ENCODE measurements around the gene HECTD4.
"Not testable (repeated sequence)": the region's sequence is repeated elsewhere in the genome, so short reads cannot be mapped to it uniquely, and the experiment has no call there.

HECTD4 gene

DNA sequence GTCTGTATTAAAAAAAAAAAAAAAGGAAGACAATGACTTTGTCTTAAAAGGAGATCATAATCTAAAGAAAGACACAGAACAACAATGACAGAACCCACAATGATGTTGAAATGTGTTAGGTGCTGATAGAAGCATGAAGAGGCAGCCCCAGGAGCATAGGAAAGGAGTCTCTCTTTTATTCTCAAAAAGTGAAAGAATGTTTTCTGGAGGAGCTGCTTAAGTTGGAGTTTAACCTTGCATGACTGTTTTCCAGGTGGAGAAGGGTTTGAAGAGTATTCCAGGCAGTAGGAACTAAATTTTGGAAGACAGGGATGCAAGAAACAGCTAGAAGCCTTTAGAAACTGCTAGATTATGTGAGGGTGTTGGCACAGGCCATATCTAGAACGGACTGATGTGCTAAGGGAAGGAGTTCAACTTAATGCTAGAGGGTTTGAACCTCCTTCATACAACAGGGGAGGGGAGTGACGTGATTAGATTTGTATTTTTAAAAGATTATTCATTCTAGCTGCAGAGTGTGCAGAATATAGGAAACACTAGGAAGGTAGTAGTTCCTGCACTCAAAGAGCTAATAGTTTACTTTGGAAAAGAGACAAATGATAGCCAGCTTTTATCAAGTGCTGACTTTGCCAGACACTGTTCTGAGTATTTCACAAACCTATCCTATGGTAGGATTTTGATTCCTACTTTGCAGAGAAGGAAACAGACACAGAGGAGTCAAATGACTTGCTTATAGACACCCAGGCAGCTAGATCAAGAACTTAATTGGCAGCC, 31.8 kb upstream of the HECTD4 start:
- TF ChIP-seq, protein P1, sequence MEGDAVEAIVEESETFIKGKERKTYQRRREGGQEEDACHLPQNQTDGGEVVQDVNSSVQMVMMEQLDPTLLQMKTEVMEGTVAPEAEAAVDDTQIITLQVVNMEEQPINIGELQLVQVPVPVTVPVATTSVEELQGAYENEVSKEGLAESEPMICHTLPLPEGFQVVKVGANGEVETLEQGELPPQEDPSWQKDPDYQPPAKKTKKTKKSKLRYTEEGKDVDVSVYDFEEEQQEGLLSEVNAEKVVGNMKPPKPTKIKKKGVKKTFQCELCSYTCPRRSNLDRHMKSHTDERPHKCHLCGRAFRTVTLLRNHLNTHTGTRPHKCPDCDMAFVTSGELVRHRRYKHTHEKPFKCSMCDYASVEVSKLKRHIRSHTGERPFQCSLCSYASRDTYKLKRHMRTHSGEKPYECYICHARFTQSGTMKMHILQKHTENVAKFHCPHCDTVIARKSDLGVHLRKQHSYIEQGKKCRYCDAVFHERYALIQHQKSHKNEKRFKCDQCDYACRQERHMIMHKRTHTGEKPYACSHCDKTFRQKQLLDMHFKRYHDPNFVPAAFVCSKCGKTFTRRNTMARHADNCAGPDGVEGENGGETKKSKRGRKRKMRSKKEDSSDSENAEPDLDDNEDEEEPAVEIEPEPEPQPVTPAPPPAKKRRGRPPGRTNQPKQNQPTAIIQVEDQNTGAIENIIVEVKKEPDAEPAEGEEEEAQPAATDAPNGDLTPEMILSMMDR (IDR thresholded peaks at IDR 0.05; ENCODE audit: control extremely low read depth, extremely low read depth, low read depth, missing control alignments) = no peak
- POLR2A ChIA-PET = interaction anchor here (0.6 kb wide), 1 partner anchor 97 kb away, joined by 9 read pairs; no protein-coding TSS in a partner anchor
- no peak for DNase-seq (ENCODE audit: extremely low spot score)
- CTCF ChIA-PET = interaction anchor here (1.0 to 1.6 kb wide), 4 partner anchors 27 to 469 kb away, joined by 3 to 5 read pairs (median 3); no protein-coding TSS in a partner anchor

DNA sequence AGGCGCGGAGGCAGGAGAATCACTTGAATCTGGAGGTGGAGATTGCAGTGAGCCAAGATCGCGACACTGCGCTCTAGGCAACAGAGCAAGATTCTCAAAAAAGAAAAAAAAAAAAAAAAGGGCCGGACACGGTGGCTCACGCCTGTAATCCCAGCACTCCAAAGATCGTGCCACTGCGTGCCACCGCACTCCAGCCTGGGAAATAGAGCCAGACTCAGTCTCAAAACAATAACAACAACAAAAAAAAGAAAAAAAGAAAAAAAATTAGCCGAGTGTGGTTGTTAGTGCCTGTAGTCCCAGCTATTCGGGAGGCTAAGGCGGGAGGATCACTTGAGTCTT, 27.6 kb upstream of the HECTD4 start:
- POLR2A ChIA-PET = no interaction called here
- no peak for DNase-seq (ENCODE audit: extremely low spot score)
- TF ChIP-seq, protein P1 (IDR thresholded peaks at IDR 0.05; ENCODE audit: control extremely low read depth, extremely low read depth, low read depth, missing control alignments) = no peak
- CTCF ChIA-PET = interaction anchor here (1.5 to 3.0 kb wide), 3 partner anchors 9 to 212 kb away, joined by 8 to 14 read pairs (median 13); no protein-coding TSS in a partner anchor

DNA sequence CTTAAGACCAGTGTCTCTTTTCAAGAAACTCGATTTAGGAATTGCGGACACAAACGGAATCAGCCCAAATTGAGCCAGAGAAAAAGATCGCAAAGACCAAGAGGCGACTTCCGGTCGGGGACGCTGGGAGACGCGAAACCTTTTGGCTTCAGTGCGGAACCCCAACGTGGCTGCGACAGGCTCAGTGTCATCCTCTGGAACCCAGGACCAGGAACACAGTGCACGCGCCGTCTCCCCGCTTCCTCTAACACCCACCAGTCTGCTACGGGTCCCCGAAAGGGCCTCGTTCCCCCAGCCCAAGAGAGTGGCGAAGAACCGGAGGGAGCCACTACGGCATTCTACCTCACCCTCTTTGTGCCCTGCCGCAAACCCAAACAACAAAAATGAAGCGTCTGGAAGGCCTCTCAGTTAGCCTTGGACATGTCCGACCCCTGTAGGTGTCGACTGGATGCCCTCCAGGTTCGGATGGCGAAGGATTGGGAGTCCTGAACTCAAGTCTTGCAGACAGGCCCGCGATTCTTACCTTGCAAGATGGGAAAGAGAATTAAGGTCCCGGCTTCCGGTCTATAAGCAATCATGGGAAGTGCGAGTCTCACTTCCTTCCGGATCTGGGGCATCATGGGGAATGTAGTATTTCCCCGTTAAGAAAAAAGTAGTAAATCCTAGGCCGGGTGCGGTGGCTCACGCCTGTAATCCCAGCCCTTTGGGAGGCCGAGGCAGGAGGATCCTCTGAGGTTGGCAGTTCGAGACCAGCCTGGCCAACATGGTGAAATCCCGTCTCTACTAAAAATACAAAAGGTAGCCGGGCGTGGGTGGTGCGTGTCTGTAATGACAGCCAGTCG, 27.1 kb upstream of the HECTD4 start, which contains the start of gene RPL6:
Gene RPL6, minus strand, starts transcription at position 542 of the 842 bp plus-strand sequence. CDS start 949 bp downstream, outside the sequence.
- TF ChIP-seq, protein P1 (IDR thresholded peaks at IDR 0.05; ENCODE audit: control extremely low read depth, extremely low read depth, low read depth, missing control alignments) = no peak
- POLR2A ChIA-PET = no interaction called here
- CTCF ChIA-PET = interaction anchor here (3.0 kb wide), 1 partner anchor 212 kb away, joined by 14 read pairs; no protein-coding TSS in a partner anchor
- peak; percentile 87 for DNase-seq (ENCODE audit: extremely low spot score)

DNA sequence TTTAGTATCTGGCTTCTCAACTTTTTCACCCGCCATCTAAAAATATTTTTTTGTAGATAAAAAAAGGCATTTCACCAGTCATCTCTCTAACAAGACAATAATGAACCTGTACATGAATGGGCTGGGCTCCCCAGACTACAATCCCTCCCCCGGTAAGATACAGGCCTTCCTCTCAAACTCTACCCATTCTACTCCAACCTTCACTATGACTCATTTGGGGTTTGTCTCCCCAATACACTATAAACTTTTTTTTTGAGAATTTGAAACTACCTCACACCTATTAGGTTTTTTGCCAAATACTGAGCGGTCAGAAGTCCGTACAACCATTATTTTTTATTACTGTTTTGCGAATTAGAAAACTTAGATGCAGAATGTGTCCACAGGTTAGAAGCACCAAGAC, 26.4 kb upstream of the HECTD4 start:
- TF ChIP-seq, protein P1 (IDR thresholded peaks at IDR 0.05; ENCODE audit: control extremely low read depth, extremely low read depth, low read depth, missing control alignments) = no peak
- DNase-seq (ENCODE audit: extremely low spot score) = no peak
- ChIA-PET POLR2A (no interaction called here), CTCF (no interaction called here)

DNA sequence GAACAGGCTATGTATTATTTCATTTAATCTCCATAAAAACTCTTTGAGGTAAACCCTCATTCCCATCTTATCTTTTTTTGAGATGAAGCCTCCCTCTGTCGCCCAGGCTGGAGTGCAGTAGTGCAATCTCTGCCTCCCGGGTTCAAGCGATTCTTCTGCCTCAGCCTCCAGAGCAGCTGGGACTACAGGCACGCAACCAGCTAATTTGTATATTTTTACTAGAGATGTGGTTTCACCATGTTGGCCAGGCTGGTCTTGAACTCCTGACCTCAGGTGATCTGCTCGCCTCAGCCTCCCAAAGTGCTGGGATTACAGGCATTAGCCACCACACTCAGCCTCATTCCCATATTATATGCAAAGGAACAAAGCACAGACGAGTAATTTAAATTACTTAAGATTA, 25.5 kb upstream of the HECTD4 start:
- DNase-seq (ENCODE audit: extremely low spot score); CTCF ChIA-PET; POLR2A ChIA-PET: not testable (repeated sequence)

DNA sequence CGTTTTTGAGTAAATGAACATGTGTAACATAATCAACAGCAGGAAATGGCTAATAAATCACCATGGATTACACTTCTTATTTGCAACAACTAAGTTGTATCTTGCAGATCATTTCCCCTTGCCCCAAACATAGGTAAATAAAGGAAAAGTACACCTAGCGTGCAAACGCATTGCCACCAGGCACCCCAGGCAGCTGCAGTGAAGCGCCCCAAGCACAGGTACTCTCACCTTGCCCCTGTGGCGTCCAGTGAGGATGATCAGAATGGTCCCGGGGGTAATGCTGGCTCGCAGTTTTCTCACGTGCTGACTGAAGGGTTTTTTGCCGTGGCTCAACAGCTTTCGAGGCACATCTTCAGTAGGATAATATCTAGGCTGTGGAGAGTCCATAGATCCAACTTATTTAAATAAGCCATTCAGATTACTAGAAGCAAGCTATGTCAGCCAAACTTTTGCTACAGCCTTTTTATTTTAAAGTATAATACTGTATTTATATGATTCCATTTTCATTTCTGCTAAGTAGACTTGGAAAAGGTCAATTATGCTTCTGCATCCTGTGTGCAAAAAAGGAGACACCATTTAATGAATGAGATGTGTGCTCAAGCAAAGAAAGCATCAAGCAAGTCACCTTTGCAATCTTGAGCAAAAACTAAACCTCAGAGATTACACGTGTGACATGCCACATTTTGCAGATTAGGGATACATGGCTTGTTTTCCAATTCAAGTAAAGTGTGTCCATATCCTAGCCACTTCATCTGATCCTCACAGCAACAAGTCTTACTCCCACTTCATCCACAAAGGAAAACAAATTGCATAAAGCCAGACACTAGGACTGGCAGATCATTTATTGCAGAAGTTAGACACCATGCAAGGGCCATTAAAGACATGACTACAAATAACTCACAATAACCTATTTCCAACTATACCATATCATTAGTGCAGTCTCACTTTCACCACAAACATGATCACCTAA, 24.6 kb upstream of the HECTD4 start:
- ChIA-PET CTCF (interaction anchor here (1.3 to 3.6 kb wide), 3 partner anchors 11 to 298 kb away, joined by 3 to 14 read pairs (median 4); partner anchors contain the start of gene NAA25), POLR2A (no interaction called here)
- DNase-seq (ENCODE audit: extremely low spot score) = no peak
- TF ChIP-seq, protein P1 (IDR thresholded peaks at IDR 0.05; ENCODE audit: control extremely low read depth, extremely low read depth, low read depth, missing control alignments) = no peak
